GM20431 (cell line): ENCODE results near the gene PML.

Experiments used
- in situ Hi-C: fragments of 300-500 bp; cut with MseI, MboI; formaldehyde crosslinking; loops from one replicate; pipeline ENCODE4 v1.15.0; 2020; ENCODE audit warnings: low sequenced_read_pairs; ENCODE audit not compliant: unreplicated experiment

Gene PML

DNA sequence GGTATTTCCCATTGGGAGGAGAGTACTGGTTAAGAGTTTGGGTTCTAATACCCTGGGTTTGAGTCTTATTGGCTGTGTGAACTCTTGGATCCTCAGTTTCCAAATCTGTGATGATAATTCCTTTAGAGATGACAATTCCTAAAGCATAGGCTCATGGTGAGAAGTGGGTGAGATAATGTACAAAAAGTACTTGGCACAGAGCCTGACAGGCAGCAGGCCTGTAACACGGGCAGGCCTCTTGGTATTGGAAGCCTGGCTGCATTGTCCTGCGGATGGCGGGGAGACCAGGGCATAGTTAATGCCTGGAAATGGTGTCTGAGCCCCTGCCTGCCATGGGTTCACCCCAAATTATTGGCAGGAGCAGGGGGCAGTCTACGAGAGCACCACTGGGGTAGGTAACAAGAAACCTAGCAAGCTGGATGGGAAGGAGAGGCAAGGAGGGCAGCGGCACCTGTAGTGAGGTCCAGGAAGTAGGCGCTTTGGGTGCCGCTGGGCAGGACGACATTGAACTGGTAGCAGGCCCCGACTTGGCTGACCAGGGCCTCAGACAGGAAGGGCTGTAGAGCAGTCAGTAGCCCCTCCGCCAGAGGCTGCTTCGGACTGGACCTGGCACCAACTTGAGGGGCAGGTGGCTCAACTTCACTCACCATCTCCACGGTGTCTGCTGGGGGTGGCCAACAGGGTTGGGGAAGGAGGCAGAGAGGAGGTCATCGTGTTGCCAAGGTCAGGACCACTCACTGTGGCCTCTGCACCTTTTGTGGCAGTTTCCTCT, 10.1 kb upstream of the PML start:
- in situ Hi-C loops = no loop called here

DNA sequence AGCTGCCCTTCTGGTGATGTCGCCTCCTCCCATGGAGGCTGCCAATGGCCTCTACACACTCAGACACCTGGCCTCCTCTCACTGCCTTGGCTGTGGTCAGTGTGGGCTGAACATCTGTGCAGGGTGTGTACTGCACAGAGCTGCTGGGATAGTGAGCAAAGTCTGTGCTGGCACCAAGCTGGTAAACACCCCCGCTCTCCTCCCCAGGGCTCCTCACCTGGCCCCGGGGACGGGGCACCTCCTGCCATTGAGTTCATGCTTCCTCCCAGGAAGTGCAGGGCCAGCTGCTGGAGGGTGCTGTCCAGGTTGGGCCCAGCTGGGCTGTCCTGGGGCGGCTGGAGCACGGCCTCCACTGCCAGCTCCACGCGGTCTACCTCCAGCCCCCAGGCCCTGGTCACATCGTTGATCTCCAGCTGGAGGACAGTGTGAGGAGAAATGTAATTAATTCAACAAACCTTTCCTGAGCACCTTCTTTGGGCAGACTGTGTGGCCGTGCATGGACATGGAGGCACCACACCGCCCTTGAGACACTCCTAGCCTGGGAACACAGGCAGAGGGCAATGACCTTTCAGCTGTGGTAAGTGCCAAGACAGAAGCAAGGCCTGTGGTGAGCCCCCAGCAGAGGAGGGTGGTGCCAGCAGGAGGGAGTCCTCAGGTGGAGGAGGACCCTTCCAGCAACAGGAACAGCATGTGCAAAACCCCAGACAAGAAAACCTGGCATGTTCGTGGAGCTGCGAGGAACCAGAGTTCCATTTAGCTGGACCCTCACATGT, 9.2 kb upstream of the PML start:
- in situ Hi-C loops = no loop called here

DNA sequence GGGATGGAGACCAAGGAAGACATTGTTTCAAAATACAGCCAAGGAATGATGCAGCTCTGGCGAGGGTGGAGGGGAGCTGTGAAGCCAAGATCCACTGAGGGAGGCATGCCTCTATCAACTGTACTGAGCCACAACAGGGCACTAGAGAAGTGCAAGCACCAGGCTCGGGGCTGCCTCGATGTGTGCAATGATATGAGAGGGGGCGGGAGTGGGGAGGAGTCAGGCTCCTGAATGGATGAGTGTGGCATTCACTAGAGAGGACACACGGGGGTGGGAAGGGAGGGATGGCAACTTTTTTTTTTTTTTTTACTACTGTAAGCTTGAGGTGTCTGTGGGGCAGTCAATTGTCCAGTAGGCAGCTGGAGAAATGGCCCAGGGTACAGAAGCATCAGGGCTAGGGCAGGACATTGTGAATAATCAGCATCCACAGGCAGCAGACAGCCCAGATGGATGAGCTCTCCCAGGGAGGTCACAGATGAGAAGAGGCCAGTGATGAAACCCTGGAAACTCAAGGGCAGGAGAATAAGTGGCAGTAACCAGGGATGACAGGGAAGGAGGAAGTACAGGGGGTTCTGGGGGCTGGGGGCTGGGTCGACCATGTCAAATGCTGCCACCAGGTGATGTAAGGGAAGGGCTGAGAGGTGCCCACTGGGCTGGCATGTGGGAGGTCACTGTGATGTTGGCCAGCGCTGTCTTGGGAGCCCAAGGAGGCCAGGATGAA, 8.3 kb upstream of the PML start:
- in situ Hi-C loops = no loop called here

DNA sequence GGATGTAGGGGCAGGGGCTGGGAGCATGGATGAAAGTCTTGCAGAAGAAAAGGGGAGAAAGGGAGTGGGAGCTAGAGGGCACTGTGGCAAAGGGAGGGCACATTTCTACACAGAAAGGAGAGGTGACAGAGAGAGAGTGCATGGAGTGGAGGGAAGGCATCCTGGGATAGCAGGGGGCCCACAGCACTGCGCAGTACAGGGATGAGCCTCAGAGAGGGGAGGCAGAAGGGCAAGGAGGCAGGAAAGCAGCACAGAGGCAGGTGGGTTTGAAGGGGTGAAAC, 7.8 kb upstream of the PML start:
- in situ Hi-C loops = no loop called here

DNA sequence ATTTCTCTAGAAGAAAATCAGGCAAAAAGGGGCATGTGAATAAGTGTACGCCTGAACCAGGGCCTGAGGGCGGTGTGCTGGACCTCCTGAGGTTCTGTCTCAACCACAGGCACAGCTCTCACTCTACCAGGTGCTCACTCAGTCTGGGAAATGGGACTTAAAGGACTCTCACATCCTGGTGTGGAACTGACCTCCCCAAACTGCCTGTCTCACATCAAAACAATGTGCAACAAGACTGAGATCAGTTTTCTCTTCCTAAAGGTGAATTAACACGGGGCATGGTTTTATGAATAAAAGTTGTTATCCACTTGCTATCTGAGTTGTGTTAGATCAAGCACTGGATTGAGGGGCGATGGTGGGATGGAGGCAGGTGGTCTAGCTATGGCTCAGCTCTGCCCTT, 7.3 kb upstream of the PML start:
- in situ Hi-C loops = no loop called here

DNA sequence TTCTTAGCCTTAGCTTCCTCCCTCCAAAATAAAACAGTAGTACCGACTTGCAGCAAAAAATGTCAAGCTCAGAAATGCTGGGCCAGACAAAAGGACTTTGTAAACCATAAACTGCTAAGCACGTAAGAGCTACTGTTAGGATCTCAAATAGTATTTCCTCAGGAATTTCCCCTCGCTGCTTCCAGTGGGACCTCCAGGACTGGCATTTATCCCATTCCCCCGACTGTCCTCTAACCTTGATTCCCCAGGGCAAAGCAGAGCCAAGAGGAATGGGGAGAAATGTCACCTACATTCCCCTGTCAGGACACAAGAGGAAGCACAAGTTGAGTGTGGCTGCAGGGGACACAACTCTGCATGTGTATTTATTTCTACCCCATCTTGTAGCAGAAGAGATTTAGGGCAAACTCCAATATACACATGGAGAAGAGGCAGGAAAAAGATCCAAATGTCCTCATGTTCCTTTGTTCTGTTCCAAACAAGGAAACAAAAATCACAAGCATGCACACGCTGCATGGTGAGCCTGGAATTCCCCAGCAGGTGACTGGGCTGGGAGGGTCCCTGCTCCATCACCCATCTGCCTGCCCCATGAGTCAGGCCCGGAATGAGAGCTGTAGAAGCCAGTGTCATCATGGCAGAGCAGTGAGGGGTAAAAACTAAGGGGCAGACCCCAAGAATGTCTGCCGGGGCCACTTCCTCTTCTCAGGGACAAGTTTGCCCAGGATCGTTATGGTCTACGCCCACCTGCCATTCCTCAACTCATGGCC, 6.7 kb upstream of the PML start:
- in situ Hi-C loops = no loop called here

DNA sequence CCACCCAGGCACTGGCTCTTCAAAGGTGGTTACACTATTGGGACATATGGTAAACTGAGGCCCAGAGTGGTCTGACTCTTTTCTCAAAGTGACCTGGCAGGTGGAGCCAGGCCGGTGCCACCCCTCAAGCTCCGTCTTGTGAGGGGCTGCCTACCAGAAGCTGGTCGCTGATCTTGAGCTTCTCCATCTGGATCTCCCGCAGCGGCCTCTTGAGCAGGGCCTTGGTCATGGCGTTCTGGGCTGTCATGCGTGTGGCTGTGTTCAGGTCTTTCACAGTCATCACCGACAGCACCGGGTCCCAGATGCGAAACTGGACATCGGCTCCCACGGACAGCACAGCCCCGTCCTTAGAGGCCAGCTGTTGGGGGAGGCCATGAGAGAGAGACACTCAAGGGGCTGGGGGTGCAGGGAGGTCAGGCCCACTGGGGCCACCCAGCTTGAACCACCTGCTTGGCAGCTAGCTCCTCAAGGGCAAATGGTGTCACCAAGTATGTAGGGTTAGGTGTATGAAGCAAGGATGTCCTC, 6.0 kb upstream of the PML start:
- in situ Hi-C loops = no loop called here

DNA sequence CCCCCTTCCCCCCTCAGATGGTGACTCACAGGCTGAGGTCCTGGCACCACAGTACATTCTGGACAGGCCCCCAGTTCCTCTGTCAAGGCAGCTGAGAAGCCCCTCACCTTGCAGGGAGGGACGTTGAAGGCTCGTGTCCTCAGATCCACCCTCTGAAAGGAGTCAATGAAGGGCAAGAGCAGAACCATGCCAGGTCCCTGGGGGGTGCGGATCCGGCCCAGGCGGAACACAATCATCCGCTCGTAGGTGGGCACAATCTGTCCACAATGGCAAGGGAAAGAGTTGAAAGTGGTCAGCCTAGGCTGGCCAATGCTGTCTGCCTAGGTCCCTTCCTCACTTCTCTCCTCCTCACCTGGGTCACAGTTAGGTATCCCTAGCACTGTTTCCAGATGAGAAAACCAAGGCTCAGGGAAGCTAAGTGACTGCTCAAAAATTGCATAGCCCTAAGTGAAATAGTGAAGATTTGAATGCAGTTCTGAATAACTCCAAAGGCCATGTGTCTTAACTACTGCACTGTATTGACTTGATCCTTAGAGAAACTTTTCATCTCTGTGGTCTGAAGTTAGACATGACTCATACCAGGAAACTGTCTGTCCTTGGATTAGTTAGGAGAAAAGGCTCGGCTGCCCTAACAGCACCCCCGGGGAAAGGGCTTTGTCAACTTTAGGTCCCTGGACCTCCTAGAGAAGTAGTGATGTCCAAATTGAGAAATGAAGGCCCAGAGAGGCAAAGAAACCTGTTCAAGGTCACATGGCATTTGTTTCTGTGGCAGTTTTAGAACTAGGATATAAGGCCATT, 5.3 kb upstream of the PML start:
- in situ Hi-C loops = no loop called here

DNA sequence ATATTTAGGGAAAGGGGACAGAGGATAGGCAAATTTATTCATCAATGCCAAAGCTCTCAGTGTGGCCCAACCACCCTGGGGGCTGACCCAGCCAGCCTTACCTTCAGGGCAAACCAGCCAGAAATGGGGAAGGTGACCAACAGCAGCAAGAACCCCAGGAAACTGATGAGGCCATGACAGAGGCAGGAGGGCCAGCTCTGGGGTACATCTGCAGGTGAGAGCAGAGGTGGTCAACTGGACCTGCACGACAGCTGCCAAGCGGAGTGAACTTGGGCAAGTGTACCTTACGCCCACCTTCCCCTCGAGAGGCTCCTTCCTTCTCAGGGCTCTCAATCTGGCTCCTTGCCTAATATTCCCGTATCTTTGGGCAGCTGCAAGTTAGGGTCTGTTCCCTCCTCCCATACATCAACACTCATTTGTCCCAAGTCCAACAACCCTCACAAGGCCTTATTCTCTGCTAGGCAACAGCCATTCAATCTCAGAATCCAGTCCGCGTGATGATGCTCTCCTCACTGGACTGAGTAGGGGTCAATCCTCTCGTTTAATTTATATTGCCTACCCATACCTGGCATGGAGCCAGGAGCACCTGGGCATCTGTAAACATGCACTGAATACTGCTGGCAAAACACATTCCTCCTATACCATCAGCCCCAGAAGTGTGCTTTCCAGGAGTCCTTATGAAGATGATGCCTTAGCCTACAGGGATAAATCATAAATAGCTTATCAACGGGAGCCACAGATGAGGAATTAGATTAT, 4.1 kb upstream of the PML start:
- in situ Hi-C loops = no loop called here

DNA sequence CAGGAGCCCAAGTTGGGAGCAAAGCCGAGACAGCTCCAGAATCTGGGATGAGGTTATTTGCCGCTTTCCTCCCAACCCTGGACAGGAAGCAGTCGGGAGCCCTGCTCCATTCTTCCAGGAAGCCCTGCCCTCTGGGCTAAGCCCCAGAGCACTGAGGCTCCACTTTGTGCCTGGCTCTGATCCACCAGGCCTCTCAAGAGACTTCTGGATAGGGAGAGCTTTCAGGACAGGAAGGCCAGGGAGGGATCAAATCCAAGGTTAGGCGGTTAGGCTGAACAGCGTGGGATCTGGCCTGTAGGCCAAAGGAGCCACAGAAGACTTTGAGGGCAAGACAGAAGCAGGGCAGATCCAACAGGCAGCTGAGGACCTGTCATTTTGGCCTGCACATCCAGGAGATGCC, 3.3 kb upstream of the PML start:
- in situ Hi-C loops = no loop called here

DNA sequence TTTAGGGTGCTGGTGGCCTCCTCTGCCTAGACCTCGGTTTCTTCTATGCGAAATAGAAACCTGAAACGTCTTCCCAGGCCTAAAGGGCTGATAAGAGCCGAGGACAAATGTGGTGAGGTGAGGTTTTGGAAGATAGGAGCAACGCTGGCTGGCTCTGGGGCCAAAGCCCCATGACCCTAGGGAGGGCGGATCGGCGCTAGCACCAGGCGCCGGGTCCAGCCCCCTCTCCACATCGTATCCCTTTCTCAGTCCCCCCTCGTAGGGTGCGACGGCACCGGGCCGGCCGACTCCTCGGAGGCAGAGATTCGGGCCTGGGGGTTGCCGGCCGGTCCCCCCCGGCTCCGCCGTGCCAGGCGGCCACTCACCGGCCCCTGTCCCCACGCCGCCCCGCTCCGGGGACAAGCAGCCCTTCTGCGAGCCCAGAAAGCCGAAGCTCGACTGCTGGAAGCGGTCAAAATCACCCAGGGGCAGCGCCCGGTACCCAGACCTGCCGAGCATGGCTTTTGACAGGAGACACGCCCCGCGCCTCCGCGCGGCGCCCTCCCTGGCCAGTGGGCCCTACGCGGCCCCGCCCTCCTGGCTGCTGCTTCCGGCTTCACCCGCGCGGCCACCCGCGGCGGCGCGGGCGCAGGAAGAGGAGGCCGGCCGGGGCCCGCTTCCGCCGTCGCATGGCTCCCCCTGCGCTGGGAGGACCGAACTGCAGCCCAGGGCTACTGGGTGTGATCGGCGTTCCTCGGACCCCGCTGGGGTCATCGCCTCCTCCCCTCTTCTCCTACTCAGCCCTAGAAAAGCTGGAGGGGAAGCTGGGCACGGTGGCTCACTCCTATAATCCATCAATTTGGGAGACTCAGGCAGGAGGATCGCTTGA, 2.6 kb upstream of the PML start, which contains the start of gene STOML1:
Gene STOML1, minus strand, starts transcription at position 570 of the 868 bp plus-strand sequence. Its CDS starts 72 bp downstream, at position 498.
- in situ Hi-C loops = no loop called here

DNA sequence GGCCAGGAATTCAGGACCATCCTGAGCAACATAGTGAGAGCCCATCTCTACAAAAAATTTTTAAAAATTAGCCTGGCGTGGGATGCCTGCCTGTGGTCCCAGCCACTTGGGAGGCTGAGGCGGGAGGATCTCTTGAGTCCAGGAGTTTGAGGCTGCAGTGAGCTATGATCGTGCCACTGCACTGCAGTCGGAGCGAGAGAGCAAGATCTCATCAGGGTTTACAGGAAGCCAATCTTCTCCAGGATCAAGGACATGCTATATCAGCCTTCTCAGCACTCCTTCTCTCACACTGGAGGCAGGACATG, 2.0 kb upstream of the PML start:
- in situ Hi-C loops = no loop called here

DNA sequence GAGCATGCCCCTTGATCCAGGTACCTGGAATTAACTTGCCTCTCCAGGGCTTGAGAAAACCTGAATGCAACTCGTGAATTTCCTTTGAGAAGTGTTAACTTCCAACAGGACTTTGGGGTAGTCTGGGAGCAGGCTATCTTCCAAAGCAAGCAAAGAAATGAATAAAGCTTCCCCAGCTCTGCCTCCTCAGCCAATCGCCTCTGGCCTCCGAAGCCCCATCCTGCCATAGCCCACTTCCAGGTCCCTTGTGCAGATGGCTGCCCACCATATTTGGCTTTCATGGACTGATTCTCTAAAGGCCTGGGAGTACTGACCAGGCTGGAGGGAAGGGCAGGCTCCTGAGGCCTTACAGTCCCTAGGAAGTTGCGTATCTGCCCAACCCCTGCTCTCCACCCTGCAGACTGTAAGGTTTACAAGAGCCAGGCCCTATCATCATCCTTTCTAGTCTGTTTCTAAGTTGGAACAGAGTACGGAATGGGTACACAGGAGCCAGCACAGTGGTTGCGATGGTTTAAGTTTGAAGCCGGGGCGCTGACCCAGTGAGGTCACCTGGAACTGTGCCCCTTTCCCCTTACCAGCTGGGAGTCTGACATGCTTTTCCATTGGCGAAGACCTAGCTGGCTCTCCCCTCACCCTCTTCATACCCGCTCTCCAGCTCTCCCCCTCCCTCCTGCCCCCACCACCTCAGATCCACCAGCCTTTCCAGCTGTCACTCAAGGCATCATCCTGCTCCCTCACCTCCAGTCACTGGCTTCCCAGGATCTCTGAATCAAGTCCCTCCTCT, 1.1 kb upstream of the PML start:
- in situ Hi-C loops = no loop called here

DNA sequence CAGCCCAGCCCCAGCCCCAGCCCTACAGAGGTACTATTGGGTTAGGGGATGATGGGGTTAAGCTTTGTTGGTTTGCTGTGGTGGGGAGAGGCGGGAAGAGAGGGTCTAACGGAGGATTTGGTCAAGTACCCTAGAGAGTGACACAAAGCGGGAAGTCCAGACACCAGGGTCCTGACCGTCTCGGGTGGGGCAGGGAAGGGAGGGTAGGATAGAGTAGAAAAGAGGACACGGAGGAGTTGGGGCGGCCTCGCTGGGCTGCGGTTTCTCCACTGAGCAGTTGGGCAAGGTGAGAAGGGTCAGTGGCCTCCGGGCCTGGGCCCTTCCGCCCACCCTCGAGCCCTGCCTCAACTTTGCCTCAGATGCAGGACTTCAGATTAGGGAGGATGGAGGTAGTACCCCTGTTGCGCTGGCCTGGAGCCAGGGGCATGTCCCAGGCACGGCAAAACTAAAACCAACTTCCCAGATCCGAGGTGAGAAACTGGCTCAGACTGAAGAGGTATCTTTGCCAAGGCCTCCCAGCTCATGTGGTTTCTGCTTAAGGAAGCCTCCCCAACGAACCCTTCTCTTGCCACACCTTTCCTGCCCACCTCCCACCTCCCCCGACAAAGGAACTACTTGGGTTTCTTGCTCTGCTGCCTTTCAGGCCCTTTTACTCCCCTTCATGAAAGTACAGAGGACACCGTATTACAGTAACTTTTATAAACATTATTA, 551 bp downstream of the PML start:
- in situ Hi-C loops = no loop called here

DNA sequence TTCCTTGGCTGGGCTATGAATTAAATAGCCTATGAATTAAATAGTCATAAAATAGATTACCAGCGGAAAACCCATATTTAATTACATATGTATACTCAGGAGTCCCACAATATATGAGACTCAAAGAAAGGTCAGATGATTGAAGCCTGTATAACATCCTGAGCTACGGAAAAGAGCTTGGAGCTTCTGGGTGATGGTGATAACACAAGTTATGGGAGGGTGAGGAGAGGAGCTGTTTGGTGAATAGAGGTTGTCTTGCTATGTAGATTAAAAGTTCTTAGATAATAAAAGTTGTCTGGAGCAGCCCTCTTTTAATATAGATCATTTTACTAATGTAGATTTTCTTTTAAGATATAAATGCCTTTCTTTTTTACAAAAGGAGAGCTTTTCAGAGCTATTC, 1.8 kb downstream of the PML start:
- in situ Hi-C loops = no loop called here

DNA sequence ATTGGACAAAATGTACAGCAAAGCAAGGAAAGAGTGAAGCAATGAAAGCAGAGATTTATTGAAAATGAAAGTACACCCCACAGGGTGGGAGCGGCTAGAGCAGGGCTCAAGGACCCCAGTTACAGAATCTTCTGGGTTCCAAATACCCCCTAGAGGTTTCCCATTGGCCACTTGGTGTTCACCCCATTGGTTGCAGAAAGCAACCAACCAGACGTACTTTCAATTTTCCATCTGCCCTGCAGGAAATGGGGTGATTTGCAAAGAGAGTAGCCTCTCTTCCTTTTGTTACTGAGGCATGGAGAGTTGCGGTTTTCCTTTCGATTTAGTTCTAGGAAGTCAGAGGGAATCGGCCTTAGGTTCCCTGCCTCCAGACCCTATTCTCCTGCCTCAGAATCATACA, 2.4 kb downstream of the PML start:
- in situ Hi-C loops = no loop called here

DNA sequence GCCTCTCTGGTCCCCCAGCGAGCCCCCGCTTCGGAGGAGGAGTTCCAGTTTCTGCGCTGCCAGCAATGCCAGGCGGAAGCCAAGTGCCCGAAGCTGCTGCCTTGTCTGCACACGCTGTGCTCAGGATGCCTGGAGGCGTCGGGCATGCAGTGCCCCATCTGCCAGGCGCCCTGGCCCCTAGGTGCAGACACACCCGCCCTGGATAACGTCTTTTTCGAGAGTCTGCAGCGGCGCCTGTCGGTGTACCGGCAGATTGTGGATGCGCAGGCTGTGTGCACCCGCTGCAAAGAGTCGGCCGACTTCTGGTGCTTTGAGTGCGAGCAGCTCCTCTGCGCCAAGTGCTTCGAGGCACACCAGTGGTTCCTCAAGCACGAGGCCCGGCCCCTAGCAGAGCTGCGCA, 3.5 kb downstream of the PML start:
- in situ Hi-C loops = no loop called here
